Endothelial cell (in vitro differentiated cells): Measurements from ENCODE around the gene IL12RB2. TPM values are rescaled to one million over a fixed set of nuclear protein-coding genes. Genes with fewer than 3 reads are reported as not detected.

Source experiments
- DNase-seq: peaks from one replicate; pipeline ENCODE4 v3.0.0; 2021; ENCODE audit warnings: low spot score
- H3K27ac Mint-ChIP-seq: one replicate; pipeline ENCODE4 v1.8.0; 2021; ENCODE audit warnings: mixed read lengths, inconsistent platforms; ENCODE audit not compliant: unreplicated experiment
- H3K27me3 Mint-ChIP-seq: one replicate; pipeline ENCODE4 v1.8.0; 2021; ENCODE audit warnings: mild to moderate bottlenecking, moderate library complexity, mixed read lengths, inconsistent platforms; ENCODE audit not compliant: unreplicated experiment
- H3K36me3 Mint-ChIP-seq: one replicate; pipeline ENCODE4 v1.8.0; 2021; ENCODE audit warnings: mild to moderate bottlenecking, low read depth, mixed read lengths, inconsistent platforms; ENCODE audit not compliant: unreplicated experiment
- H3K4me1 Mint-ChIP-seq: one replicate; pipeline ENCODE4 v1.8.0; 2021; ENCODE audit warnings: mild to moderate bottlenecking, mixed read lengths, inconsistent platforms; ENCODE audit not compliant: unreplicated experiment
- H3K4me3 Mint-ChIP-seq: one replicate; pipeline ENCODE4 v1.8.0; 2021; ENCODE audit warnings: mild to moderate bottlenecking, mixed read lengths, inconsistent platforms; ENCODE audit not compliant: unreplicated experiment
- H3K9me3 Mint-ChIP-seq: one replicate; pipeline ENCODE4 v1.8.0; 2021; ENCODE audit warnings: mixed read lengths, inconsistent platforms; ENCODE audit not compliant: unreplicated experiment
- total RNA-seq: library from RNA; stranded (reverse); fragmentation: NEBNext Ultra II Directional; extraction: Animal tissue kit (Norgen Biotek cat#: 25700); gene quantifications from one replicate; pipeline ENCODE4 v1.2.1, GENCODE V29; 2021; ENCODE audit not compliant: unreplicated experiment
- TF ChIP-seq, protein P1 (sequence below): fragments of 200-600 bp; sonication (generic); IDR thresholded peaks from one replicate; pipeline ENCODE4 v1.5.0; 2021; ENCODE audit warnings: antibody characterized with exemption; ENCODE audit not compliant: unreplicated experiment

Gene IL12RB2
- total RNA-seq, 1 donor from 2014 or later = 0.36 TPM

DNA sequence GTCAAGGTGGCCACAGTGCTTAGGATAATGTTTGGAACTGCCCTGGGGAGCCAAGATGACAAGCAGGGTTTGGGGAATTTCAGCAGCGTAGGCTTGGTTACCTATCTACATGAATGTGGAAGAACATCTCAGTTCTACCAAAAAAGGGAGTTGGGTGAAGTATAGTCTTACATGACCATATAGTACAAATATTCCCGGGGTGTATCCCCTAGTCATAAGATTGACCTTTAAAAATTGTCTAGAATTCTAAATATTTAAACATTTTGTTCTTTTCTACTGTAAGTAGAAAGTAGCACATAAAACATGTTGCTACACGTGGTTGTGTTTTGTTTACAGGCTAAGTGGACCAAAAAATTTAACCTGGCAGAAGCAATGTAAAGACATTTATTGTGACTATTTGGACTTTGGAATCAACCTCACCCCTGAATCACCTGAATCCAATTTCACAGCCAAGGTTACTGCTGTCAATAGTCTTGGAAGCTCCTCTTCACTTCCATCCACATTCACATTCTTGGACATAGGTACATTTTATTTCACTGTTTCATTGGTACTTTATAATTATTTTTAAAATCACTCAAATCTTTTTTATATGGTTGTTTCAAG lies 20.3 kb downstream of the IL12RB2 start:
- no peaks in the 10 kb centered on the region for H3K9me3 Mint-ChIP-seq
- H3K4me1 Mint-ChIP-seq = no peaks in the 10 kb centered on the region
- H3K4me3 Mint-ChIP-seq = no peak overlapping the region
- no peak overlapping the region for H3K27ac Mint-ChIP-seq
- H3K36me3 Mint-ChIP-seq = no peaks in the 10 kb centered on the region
- H3K27me3 Mint-ChIP-seq = no peaks in the 10 kb centered on the region
- TF ChIP-seq, protein P1, sequence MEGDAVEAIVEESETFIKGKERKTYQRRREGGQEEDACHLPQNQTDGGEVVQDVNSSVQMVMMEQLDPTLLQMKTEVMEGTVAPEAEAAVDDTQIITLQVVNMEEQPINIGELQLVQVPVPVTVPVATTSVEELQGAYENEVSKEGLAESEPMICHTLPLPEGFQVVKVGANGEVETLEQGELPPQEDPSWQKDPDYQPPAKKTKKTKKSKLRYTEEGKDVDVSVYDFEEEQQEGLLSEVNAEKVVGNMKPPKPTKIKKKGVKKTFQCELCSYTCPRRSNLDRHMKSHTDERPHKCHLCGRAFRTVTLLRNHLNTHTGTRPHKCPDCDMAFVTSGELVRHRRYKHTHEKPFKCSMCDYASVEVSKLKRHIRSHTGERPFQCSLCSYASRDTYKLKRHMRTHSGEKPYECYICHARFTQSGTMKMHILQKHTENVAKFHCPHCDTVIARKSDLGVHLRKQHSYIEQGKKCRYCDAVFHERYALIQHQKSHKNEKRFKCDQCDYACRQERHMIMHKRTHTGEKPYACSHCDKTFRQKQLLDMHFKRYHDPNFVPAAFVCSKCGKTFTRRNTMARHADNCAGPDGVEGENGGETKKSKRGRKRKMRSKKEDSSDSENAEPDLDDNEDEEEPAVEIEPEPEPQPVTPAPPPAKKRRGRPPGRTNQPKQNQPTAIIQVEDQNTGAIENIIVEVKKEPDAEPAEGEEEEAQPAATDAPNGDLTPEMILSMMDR = no peak
- DNase-seq = no peak

DNA sequence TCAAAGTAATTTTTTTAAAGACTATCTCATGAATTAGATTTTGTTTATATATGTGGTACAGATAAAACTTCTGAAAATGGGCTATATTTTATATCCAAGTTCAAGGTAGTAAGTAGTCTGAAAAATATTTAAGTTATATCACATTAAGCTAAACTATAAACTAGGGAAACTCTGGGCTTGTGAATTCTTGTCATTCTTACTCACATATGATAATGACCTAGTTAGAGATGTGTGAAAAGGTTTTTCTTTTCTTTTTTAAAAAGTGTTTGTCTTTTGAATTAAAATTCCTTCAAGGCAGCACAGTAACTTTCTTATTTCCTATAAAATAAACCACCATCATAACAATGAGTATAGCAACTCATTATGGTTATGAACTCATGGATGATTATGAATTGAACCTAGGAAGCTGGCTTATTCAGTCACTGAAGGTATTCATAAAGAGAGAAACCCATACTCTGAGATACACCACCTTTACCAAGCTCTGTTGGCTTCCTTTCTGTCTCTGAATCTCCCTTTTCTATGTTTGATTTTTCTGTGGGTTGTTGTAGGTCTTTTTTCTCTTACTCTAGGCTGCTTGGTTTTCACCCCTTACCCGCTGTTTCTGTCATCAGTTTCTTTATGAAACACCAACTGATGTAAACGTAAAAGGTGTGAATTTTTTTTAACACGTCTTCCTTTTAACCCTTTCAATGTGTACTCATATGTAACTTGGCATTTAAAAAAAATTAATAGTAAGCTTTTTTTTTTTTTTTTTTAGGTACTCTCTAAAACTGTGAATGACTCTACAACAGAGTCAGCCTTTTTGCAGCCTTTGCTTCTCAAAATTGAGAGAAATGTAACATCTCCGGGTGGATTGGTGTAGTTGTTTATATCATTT lies 25.2 kb downstream of the IL12RB2 start:
- no peak for DNase-seq
- Mint-ChIP-seq H3K36me3 (no peaks in the 10 kb centered on the region), H3K27ac (no peak overlapping the region), H3K9me3 (no peaks in the 10 kb centered on the region), H3K4me3 (no peak overlapping the region), H3K4me1 (peaks cover 11% of the 10 kb centered on the region), H3K27me3 (peaks cover 1% of the 10 kb centered on the region)
- TF ChIP-seq, protein P1 = no peak

DNA sequence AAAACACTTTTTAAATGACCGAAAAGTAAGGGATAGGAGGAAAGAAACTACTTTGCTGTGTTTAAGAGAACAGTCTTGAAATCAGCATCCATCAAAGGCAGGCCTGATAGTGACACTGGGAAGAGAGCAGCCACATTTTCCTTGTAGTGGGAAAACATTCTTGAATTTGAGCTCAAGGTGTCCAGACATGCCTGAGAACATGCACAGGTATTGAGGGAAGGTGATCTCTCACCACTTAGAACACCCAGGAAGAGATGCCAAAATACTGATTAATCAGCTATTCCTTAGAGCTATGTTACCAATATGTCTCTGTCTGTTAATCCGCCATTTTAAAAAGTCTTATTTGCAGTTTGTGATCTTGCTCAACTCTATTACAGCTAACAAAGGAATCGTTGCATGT lies 25.9 kb downstream of the IL12RB2 start:
- no peak overlapping the region for H3K4me3 Mint-ChIP-seq
- TF ChIP-seq, protein P1 = no peak
- peaks cover 1% of the 10 kb centered on the region for H3K27me3 Mint-ChIP-seq
- H3K27ac Mint-ChIP-seq = no peak overlapping the region
- H3K36me3 Mint-ChIP-seq = no peaks in the 10 kb centered on the region
- H3K4me1 Mint-ChIP-seq = peaks cover 11% of the 10 kb centered on the region
- H3K9me3 Mint-ChIP-seq = no peaks in the 10 kb centered on the region
- DNase-seq = no peak

DNA sequence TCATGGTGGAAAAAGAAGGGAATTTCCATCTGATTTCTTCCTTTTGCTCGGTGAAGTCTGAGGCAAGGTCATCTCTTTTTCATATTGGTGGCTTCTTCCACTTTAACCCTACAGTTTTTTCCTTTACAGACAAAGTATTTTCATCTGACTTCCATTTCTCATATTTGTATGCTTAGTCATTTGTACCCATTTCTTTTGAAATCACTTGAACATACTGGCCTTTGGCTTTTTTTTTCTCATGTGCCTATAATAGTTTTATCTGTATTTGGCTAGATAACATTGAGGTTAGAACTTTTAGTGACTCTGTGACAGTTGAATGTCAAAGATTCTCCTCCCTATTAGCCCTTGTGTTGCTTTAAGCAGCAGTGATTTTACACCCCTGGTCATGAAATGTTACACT lies 27.7 kb downstream of the IL12RB2 start:
- H3K4me3 Mint-ChIP-seq = no peak overlapping the region
- TF ChIP-seq, protein P1 = no peak

DNA sequence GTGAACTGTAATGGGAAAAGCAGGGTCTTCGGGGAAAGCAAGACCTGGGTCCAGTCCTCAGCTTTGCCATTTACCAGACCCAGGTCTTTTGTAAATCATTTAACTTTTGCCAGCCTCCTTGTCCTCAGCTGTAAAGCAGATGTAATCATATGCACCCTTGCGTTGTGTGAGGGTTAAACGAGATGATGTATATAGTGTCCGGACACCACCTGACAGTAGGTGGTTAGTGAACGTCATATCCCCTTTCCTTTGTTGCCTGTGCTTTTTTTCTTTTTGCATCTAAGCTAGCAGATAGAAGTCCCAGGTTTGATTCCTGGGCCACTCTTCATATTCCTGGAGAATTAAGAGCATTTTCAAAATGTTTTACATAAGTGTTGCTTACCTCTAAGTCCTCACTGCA lies 28.5 kb downstream of the IL12RB2 start:
- Mint-ChIP-seq H3K27ac (no peak overlapping the region), H3K27me3 (peaks cover 1% of the 10 kb centered on the region), H3K4me1 (peaks cover 11% of the 10 kb centered on the region), H3K9me3 (no peaks in the 10 kb centered on the region), H3K4me3 (no peak overlapping the region), H3K36me3 (no peaks in the 10 kb centered on the region)
- no peak for DNase-seq
- TF ChIP-seq, protein P1 = no peak

More for the DNA sequence above, 27.7 kb downstream of the IL12RB2 start:
- H3K9me3 Mint-ChIP-seq = no peaks in the 10 kb centered on the region
- no peaks in the 10 kb centered on the region for H3K36me3 Mint-ChIP-seq
- peaks cover 1% of the 10 kb centered on the region for H3K27me3 Mint-ChIP-seq
- no peak overlapping the region for H3K27ac Mint-ChIP-seq
- DNase-seq = no peak
- peaks cover 11% of the 10 kb centered on the region for H3K4me1 Mint-ChIP-seq
